KOPT-K1 (cell line): ENCODE data around the gene MCF2.

ENCODE experiments used
- H3K27ac ChIP-seq: fragments of 200-600 bp; sonication (generic); 2 replicates; pipeline ENCODE4 v1.5.1; 2016; ENCODE audit warnings: antibody characterized with exemption, mild to moderate bottlenecking, low read depth, low read length; ENCODE audit not compliant: poor library complexity, severe bottlenecking
- H3K36me3 ChIP-seq: fragments of 200-600 bp; sonication (generic); 2 replicates; pipeline ENCODE4 v1.5.1; 2017; ENCODE audit warnings: antibody characterized with exemption, mild to moderate bottlenecking, low read length, moderate library complexity; ENCODE audit not compliant: insufficient read depth
- H3K9me3 ChIP-seq: fragments of 200-600 bp; sonication (generic); 2 replicates; pipeline ENCODE4 v1.5.1; 2017; ENCODE audit warnings: antibody characterized with exemption, low read length, mild to moderate bottlenecking; ENCODE audit not compliant: insufficient read depth, poor library complexity, severe bottlenecking

Gene MCF2

GRCh38 chrX:139554376-139554775 is 153.6 kb downstream of the MCF2 start:
- Histone ChIP-seq H3K27ac (no peak overlapping the region), H3K36me3 (no peaks in the 10 kb centered on the region), H3K9me3 (no peaks in the 10 kb centered on the region)

GRCh38 chrX:139544591-139544990 is 163.4 kb downstream of the MCF2 start:
- Histone ChIP-seq H3K9me3 (no peaks in the 10 kb centered on the region), H3K27ac (no peak overlapping the region), H3K36me3 (no peaks in the 10 kb centered on the region)

GRCh38 chrX:139543920-139544319 is 164.0 kb downstream of the MCF2 start:
- H3K9me3 ChIP-seq = no peaks in the 10 kb centered on the region
- no peaks in the 10 kb centered on the region for H3K36me3 ChIP-seq
- H3K27ac ChIP-seq = no peak overlapping the region

GRCh38 chrX:139542652-139543051 is 165.3 kb downstream of the MCF2 start:
- Histone ChIP-seq H3K27ac (no peak overlapping the region), H3K9me3 (no peaks in the 10 kb centered on the region), H3K36me3 (no peaks in the 10 kb centered on the region)

GRCh38 chrX:139538907-139539790 is 168.8 kb downstream of the MCF2 start:
- no peaks in the 10 kb centered on the region for H3K9me3 ChIP-seq
- no peaks in the 10 kb centered on the region for H3K36me3 ChIP-seq
- H3K27ac ChIP-seq = no peak overlapping the region

GRCh38 chrX:139533444-139533843 is 174.5 kb downstream of the MCF2 start:
- H3K36me3 ChIP-seq = no peaks in the 10 kb centered on the region
- no peaks in the 10 kb centered on the region for H3K9me3 ChIP-seq
- no peak overlapping the region for H3K27ac ChIP-seq

GRCh38 chrX:139532834-139533233 is 175.1 kb downstream of the MCF2 start:
- H3K27ac ChIP-seq = no peak overlapping the region
- H3K9me3 ChIP-seq = no peaks in the 10 kb centered on the region
- no peaks in the 10 kb centered on the region for H3K36me3 ChIP-seq
